HepG2 (cell line): ENCODE data around the gene MCM6.

ENCODE experiments used
- CBFB ChIP-seq: sonication (generic); formaldehyde crosslinking; IDR thresholded peaks from 2 replicates; pipeline ENCODE4 v1.4.0; 2020; ENCODE audit warnings: missing genetic modification reagents
- NR2C2 ChIP-seq: sonication (generic); formaldehyde crosslinking; IDR thresholded peaks from 2 replicates; pipeline ENCODE4 v1.4.0; 2020; ENCODE audit warnings: missing genetic modification reagents, mild to moderate bottlenecking, moderate library complexity, borderline replicate concordance
- POLR2G ChIP-seq: fragments of 200-400 bp; formaldehyde crosslinking; IDR thresholded peaks from 2 replicates; pipeline ENCODE4 v1.6.1; 2018; ENCODE audit warnings: mild to moderate bottlenecking, low read depth, low read length, moderate library complexity
- RAD21 ChIP-seq: fragments of 450-650 bp; formaldehyde crosslinking; IDR thresholded peaks from 2 replicates; pipeline ENCODE4 v1.5.0; 2020; ENCODE audit warnings: mild to moderate bottlenecking
- ZNF263 ChIP-seq: sonication (generic); formaldehyde crosslinking; IDR thresholded peaks from 2 replicates; pipeline ENCODE4 v1.4.0; 2020; ENCODE audit warnings: missing genetic modification reagents
- ZNF329 ChIP-seq: sonication (generic); formaldehyde crosslinking; IDR thresholded peaks from 2 replicates; pipeline ENCODE4 v1.9.0; 2021; ENCODE audit warnings: low read depth, mild to moderate bottlenecking, missing genetic modification reagents
- ZNF530 ChIP-seq: sonication (generic); formaldehyde crosslinking; IDR thresholded peaks from 2 replicates; pipeline ENCODE4 v1.5.0; 2020; ENCODE audit warnings: low read depth, mild to moderate bottlenecking, missing genetic modification reagents
- ZNF615 ChIP-seq: sonication (generic); formaldehyde crosslinking; IDR thresholded peaks from 2 replicates; pipeline ENCODE4 v1.5.0; 2020; ENCODE audit warnings: mild to moderate bottlenecking, missing genetic modification reagents, borderline replicate concordance
- TF ChIP-seq, protein P1 (sequence below): sonication (generic); formaldehyde crosslinking; IDR thresholded peaks from 2 replicates; pipeline ENCODE4 v1.4.0; 2020; ENCODE audit warnings: mild to moderate bottlenecking, missing genetic modification reagents
- TF ChIP-seq, protein P2 (sequence below): fragments of 450-650 bp; IDR thresholded peaks from 2 replicates; pipeline ENCODE4 v1.6.1; 2016

DNA sequence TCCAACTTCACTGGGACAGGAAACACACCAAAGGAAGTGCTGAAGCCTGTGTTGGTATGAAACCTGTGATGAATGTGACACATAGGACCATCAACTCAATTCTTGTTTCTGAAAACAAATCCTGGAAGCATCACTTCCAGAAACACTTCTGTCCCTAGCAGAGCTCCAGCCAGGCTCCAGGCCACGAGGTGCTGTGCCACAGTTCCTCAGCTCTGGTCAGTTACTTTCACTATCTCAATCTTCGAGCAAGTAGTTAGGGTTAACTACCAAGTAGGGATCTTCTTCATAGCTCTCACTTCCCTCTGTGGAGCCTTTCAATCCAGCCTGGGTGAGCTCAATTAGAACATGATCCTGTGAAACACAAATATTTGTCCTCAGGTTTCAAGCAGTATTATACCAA lies 35.6 kb downstream of the MCM6 start:
- TF ChIP-seq POLR2G (no peak), RAD21 (no peak), ZNF263 (no peak), ZNF530 (CRISPR knock-in tag) (no peak), ZNF329 (CRISPR knock-in tag) (no peak), CBFB (CRISPR knock-in tag) (no peak), NR2C2 (CRISPR knock-in tag) (no peak), ZNF615 (CRISPR knock-in tag) (no peak)
- TF ChIP-seq, protein P1, sequence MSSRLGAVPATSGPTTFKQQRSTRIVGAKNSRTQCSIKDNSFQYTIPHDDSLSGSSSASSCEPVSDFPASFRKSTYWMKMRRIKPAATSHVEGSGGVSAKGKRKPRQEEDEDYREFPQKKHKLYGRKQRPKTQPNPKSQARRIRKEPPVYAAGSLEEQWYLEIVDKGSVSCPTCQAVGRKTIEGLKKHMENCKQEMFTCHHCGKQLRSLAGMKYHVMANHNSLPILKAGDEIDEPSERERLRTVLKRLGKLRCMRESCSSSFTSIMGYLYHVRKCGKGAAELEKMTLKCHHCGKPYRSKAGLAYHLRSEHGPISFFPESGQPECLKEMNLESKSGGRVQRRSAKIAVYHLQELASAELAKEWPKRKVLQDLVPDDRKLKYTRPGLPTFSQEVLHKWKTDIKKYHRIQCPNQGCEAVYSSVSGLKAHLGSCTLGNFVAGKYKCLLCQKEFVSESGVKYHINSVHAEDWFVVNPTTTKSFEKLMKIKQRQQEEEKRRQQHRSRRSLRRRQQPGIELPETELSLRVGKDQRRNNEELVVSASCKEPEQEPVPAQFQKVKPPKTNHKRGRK (CRISPR knock-in tag): no peak
- TF ChIP-seq, protein P2, sequence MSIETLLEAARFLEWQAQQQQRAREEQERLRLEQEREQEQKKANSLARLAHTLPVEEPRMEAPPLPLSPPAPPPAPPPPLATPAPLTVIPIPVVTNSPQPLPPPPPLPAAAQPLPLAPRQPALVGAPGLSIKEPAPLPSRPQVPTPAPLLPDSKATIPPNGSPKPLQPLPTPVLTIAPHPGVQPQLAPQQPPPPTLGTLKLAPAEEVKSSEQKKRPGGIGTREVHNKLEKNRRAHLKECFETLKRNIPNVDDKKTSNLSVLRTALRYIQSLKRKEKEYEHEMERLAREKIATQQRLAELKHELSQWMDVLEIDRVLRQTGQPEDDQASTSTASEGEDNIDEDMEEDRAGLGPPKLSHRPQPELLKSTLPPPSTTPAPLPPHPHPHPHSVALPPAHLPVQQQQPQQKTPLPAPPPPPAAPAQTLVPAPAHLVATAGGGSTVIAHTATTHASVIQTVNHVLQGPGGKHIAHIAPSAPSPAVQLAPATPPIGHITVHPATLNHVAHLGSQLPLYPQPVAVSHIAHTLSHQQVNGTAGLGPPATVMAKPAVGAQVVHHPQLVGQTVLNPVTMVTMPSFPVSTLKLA: no peak
